Stomach (tissue), 4 donors: ENCODE data around the gene RPL28.

ENCODE experiments used
- CTCF ChIP-seq, 7 experiments: fragments of 450-650 bp in 4 of 7; fragments of 200-600 bp in 3 of 7; sonication (generic) in 3 of 7; IDR thresholded peaks; one replicate each; pipeline ENCODE4 v1.5.1; 2016 to 2019; ENCODE audit warnings: antibody characterized with exemption in 7 of 7, control low read depth in 2 of 7, mild to moderate bottlenecking in 1 of 7
- POLR2A ChIP-seq, 4 donors: fragments of 450-650 bp; IDR thresholded peaks; one replicate each; pipeline ENCODE4 v1.6.1; 2016; ENCODE audit warnings: antibody characterized with exemption in 4 of 4, control low read depth in 2 of 4, mild to moderate bottlenecking in 1 of 4, moderate library complexity in 1 of 4

- TF ChIP-seq CTCF (IDR thresholded peaks at IDR 0.05) (no peak), POLR2A (IDR thresholded peaks at IDR 0.05) (no peak)
These were observed 37.3 kb upstream of the RPL28 start for GRCh38 chr19:55348317-55349034.
